LNCAP (cell line): Measurements from ENCODE around the gene OAS1.

Source experiments
- CTCF ChIP-seq: fragments of 450-650 bp; IDR thresholded peaks from 2 replicates; pipeline ENCODE4 v1.5.1; 2017; ENCODE audit warnings: mild to moderate bottlenecking

The OAS1 gene

GRCh38 chr12:112939761-112940381 lies 33.1 kb downstream of the OAS1 start:
- no peak for TF ChIP-seq CTCF

- TF ChIP-seq CTCF = no peak
Measured at GRCh38 chr12:112941528-112942335, 35.0 kb downstream of the OAS1 start.

GRCh38 chr12:112942572-112942971 lies 35.8 kb downstream of the OAS1 start:
- TF ChIP-seq CTCF = no peak

- TF ChIP-seq CTCF = no peak
Measured at GRCh38 chr12:112944024-112944690, 37.4 kb downstream of the OAS1 start.

GRCh38 chr12:112945515-112945914 lies 38.8 kb downstream of the OAS1 start:
- no peak for TF ChIP-seq CTCF

GRCh38 chr12:112946236-112947000 lies 39.7 kb downstream of the OAS1 start:
- no peak for TF ChIP-seq CTCF

GRCh38 chr12:112947314-112947713 lies 40.6 kb downstream of the OAS1 start:
- no peak for TF ChIP-seq CTCF
